GM12878 (cell line): ENCODE data around the gene VNN1. TPM values are rescaled to one million over a fixed set of nuclear protein-coding genes. Genes with fewer than 3 reads are reported as not detected.

Experiments
- ATAC-seq: fragments of 200-7000 bp; cut with Tn5 transposase; 3 replicates; pipeline ENCODE4 v1.9.1; 2020; ENCODE audit warnings: mild to moderate bottlenecking, moderate library complexity
- BruUV-seq: library from RNA; stranded (reverse); fragments of 400-500 nt; replicated peaks from 2 replicates; lab custom pipeline; 2021; lab: Mats Ljungman, UMichigan
- CTCF ChIA-PET: fragments of 300-600 bp; sonication (Branson Sonifier 250); formaldehyde crosslinking; extraction: SDS; loops from one replicate; lab custom pipeline; 2021; ENCODE audit warnings: inconsistent platforms; lab: Yijun Ruan, JAX
- POLR2A ChIA-PET: fragments of 350-600 bp; formaldehyde crosslinking; extraction: SDS; loops from one replicate; lab custom pipeline; 2021; ENCODE audit warnings: inconsistent platforms; lab: Charles Lee
- RAD21 ChIA-PET: fragments of 300-600 bp; sonication (Branson Sonifier 250); formaldehyde crosslinking; loops from one replicate; lab custom pipeline; 2023; ENCODE audit warnings: antibody characterized with exemption; ENCODE audit not compliant: unreplicated experiment; lab: Charles Lee
- SMC1A ChIA-PET: fragments of 300-600 bp; sonication (Branson Sonifier 250); formaldehyde crosslinking; loops from one replicate; lab custom pipeline; 2023; ENCODE audit not compliant: unreplicated experiment, uncharacterized antibody; lab: Charles Lee
- DNase-seq: peaks from one replicate; pipeline ENCODE4 v3.0.0-alpha.2; 2011; ENCODE audit warnings: low read depth, low spot score
- FAIRE-seq: peaks from 3 replicates; lab custom pipeline; 2011; peaks lifted over from hg19 to GRCh38; lab: Jason Lieb, UNC
- H2AFZ ChIP-seq: 2 replicates; pipeline ENCODE4 v1.6.0; 2011; ENCODE audit warnings: low read depth, low read length, control low read depth; ENCODE audit not compliant: control insufficient read depth
- H3K27ac ChIP-seq: 2 replicates; pipeline ENCODE4 v1.5.1; 2011; ENCODE audit warnings: control low read depth; ENCODE audit not compliant: control insufficient read depth, insufficient read depth
- H3K27me3 ChIP-seq, 2 experiments: replicated peaks in 1 of 2; 2 replicates each; pipeline versions ENCODE4 v1.6.0 to v1.6.1; 2011; ENCODE audit warnings: low read length in 1 of 2; ENCODE audit not compliant: control insufficient read depth in 2 of 2, insufficient read depth in 2 of 2
- H3K36me3 ChIP-seq, 2 experiments: 2 replicates each; pipeline ENCODE4 v1.5.1; 2011; ENCODE audit warnings: low read length in 1 of 2; ENCODE audit not compliant: control insufficient read depth in 2 of 2, insufficient read depth in 2 of 2
- H3K4me1 ChIP-seq: 2 replicates; pipeline ENCODE4 v1.6.1; 2011; ENCODE audit warnings: mild to moderate bottlenecking, low read length, moderate library complexity, mixed read lengths; ENCODE audit not compliant: control insufficient read depth, insufficient read depth
- H3K4me2 ChIP-seq: 2 replicates; pipeline ENCODE4 v1.6.0; 2011; ENCODE audit warnings: control low read depth; ENCODE audit not compliant: control insufficient read depth, insufficient read depth
- H3K4me3 ChIP-seq: fragments of 200-600 bp; sonication (generic); 2 replicates; pipeline ENCODE4 v1.5.1; 2016
- H3K79me2 ChIP-seq: 2 replicates; pipeline ENCODE4 v1.6.0; 2011; ENCODE audit warnings: low read length; ENCODE audit not compliant: control insufficient read depth, insufficient read depth
- H3K9ac ChIP-seq: 2 replicates; pipeline ENCODE4 v1.8.0; 2011; ENCODE audit warnings: low read length, control low read depth, mixed read lengths; ENCODE audit not compliant: control insufficient read depth, insufficient read depth
- H3K9me3 ChIP-seq: replicated peaks from 3 replicates; pipeline ENCODE4 v1.5.1; 2011; ENCODE audit warnings: mild to moderate bottlenecking, low read length; ENCODE audit not compliant: control insufficient read depth, insufficient read depth
- H4K20me1 ChIP-seq: 2 replicates; pipeline ENCODE4 v1.6.0; 2011; ENCODE audit not compliant: control insufficient read depth, insufficient read depth
- ATF2 ChIP-seq: IDR thresholded peaks from 2 replicates; pipeline ENCODE4 v1.6.1; 2012; ENCODE audit warnings: low read length, inconsistent platforms
- ATF3 ChIP-seq: IDR thresholded peaks from 2 replicates; pipeline ENCODE4 v1.6.1; 2011; ENCODE audit warnings: low read depth, mild to moderate bottlenecking, low read length, moderate library complexity, borderline replicate concordance; ENCODE audit errors: extremely low read depth
- BMI1 ChIP-seq: fragments of 450-650 bp; IDR thresholded peaks from 2 replicates; pipeline ENCODE4 v1.6.1; 2016; ENCODE audit warnings: mild to moderate bottlenecking, moderate library complexity, borderline replicate concordance
- EGR1 ChIP-seq, 2 experiments: IDR thresholded peaks; 1 replicate in 1 of 2; 2 replicates in 1 of 2; pipeline ENCODE4 v1.6.1; 2011 to 2012; ENCODE audit warnings: low read depth in 2 of 2, low read length in 2 of 2, borderline replicate concordance in 1 of 2, mild to moderate bottlenecking in 1 of 2, moderate library complexity in 1 of 2
- ESRRA ChIP-seq: IDR thresholded peaks from 2 replicates; pipeline ENCODE4 v1.6.1; 2012; ENCODE audit warnings: mild to moderate bottlenecking, low read length, improper control_type of control experiment
- GATAD2B ChIP-seq: fragments of 450-650 bp; conservative IDR thresholded peaks from 2 replicates; pipeline ENCODE4 v1.6.1; 2017; ENCODE audit warnings: low read depth, mild to moderate bottlenecking, moderate library complexity
- HDAC2 ChIP-seq: fragments of 200-600 bp; sonication (generic); IDR thresholded peaks from 2 replicates; pipeline ENCODE4 v1.6.1; 2017
- IKZF1 ChIP-seq: fragments of 450-650 bp; conservative IDR thresholded peaks from 2 replicates; pipeline ENCODE4 v1.6.1; 2017; ENCODE audit warnings: antibody characterized with exemption, mild to moderate bottlenecking
- MEF2A ChIP-seq: IDR thresholded peaks from 2 replicates; pipeline ENCODE4 v1.6.1; 2011; ENCODE audit warnings: low read depth, mild to moderate bottlenecking, low read length, moderate library complexity; ENCODE audit not compliant: insufficient read depth
- MXI1 ChIP-seq: fragments of 150-350 bp; IDR thresholded peaks from 2 replicates; pipeline ENCODE4 v1.6.1; 2011; ENCODE audit warnings: low read depth, mild to moderate bottlenecking, inconsistent platforms, low read length, improper control_type of control experiment
- NFXL1 ChIP-seq: fragments of 450-650 bp; IDR thresholded peaks from 2 replicates; pipeline ENCODE4 v1.6.1; 2017; ENCODE audit warnings: antibody characterized with exemption, mild to moderate bottlenecking, borderline replicate concordance
- NFYA ChIP-seq: IDR thresholded peaks from 2 replicates; pipeline ENCODE4 v1.6.1; 2011; ENCODE audit warnings: low read depth, mild to moderate bottlenecking, low read length, improper control_type of control experiment, borderline replicate concordance
- POLR2A ChIP-seq: IDR thresholded peaks from 2 replicates; pipeline ENCODE4 v1.6.1; 2011; ENCODE audit warnings: low read depth, mild to moderate bottlenecking, low read length
- YBX1 ChIP-seq: fragments of 450-650 bp; IDR thresholded peaks from 2 replicates; pipeline ENCODE4 v1.6.1; 2016; ENCODE audit warnings: antibody characterized with exemption
- WGBS: methylation state at CpG from one replicate; pipeline ENCODE4 v1.1.6; 2016; ENCODE audit warnings: low lambda C conversion rate; ENCODE audit not compliant: insufficient replicate concordance, insufficient coverage; ENCODE audit errors: missing lambda C conversion rate; 5-methylcytosine and 5-hydroxymethylcytosine counted together
- in situ Hi-C: fragments of 300-500 bp; cut with MboI; formaldehyde crosslinking; loops from 9 replicates; pipeline ENCODE4 v1.14.3; 2018; ENCODE audit warnings: mixed read lengths
- intact Hi-C: fragments of 100-400 bp; cut with micrococcal nuclease; formaldehyde crosslinking; loops from one replicate; pipeline ENCODE4 v1.14.2; 2022; ENCODE audit not compliant: unreplicated experiment
- polyA plus RNA-seq, 11 experiments: library from polyadenylated mRNA; depleted of rRNA in 4 of 11; unstranded in 6 of 11; stranded (reverse) in 5 of 11; fragments of >200 nt; fragmentation: Nextera tagmentation in 4 of 11; fragmentation: Illumina TruSeq in 1 of 11; extraction: Ambion mirVana in 4 of 11; extraction: Trizol in 1 of 11; gene quantifications; 1 replicate in 1 of 11; 2 replicates in 10 of 11; pipeline versions ENCODE4 v1.2.1 to v1.2.3, GENCODE V29; 2011 to 2016; ENCODE audit warnings: inconsistent platforms in 2 of 11, missing spikeins in 2 of 11, low read depth in 1 of 11
- total RNA-seq, 4 experiments: library from RNA; depleted of rRNA in 3 of 4; stranded (reverse); fragments of >200 nt in 3 of 4; fragmentation: Illumina TruSeq in 1 of 4; extraction: Trizol in 1 of 4; gene quantifications; 2 replicates each; pipeline versions ENCODE4 v1.2.1 to v1.2.3, GENCODE V29; 2013 to 2021
- TF ChIP-seq, protein P1 (sequence below): fragments of 450-650 bp; IDR thresholded peaks from 2 replicates; pipeline ENCODE4 v1.6.1; 2017; ENCODE audit warnings: mild to moderate bottlenecking, moderate library complexity

The VNN1 gene
- total and polyA plus RNA-seq, 10 of the 15 experiments (the other 5 are each of a cell fraction or from before 2014, with no cell fraction given) = not detected

DNA sequence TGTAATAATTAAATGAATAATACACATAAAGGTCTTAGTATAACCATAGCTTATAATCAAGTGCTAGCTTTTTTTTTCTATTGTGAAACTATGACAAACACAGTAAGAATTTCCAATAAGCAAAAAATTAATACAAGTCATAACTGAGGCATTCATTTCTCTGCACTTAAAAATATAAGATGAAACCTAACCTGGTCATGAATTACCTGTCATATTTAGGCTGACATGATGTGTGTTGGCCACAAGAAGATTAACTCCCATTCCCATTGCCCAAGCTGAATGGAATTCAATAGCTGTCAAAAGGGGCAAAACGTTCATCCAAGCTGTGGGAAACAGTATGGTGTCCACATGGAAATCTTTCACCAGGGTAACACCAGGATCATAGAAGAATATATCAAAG, 38.4 kb upstream of the VNN1 start:
- no peak for ATAC-seq
- Histone ChIP-seq H3K9me3 (no peaks in the 10 kb centered on the region), H3K4me1 (peaks cover 28% of the 10 kb centered on the region), H3K27me3 (no peaks in the 10 kb centered on the region), H3K27ac (no peak overlapping the region), H3K4me2 (no peak overlapping the region), H3K9ac (no peak overlapping the region), H3K4me3 (no peak overlapping the region), H3K79me2 (no peaks in the 10 kb centered on the region), H4K20me1 (no peaks in the 10 kb centered on the region), H3K36me3 (peaks cover 0 to 2% of the 10 kb centered on the region in 2 experiments; a peak in 1 of 4 replicates), H2AFZ (no peak overlapping the region)
- FAIRE-seq = no peak
- intact Hi-C loops = no loop called here
- in situ Hi-C loops = no loop called here
- DNase-seq = no peak
- POLR2A ChIA-PET = no interaction called here
- SMC1A ChIA-PET = interaction anchor here (0.8 to 8.1 kb wide), 3 partner anchors 13 to 256 kb away, joined by 3 to 80 read pairs (median 14); no protein-coding TSS in a partner anchor
- CTCF ChIA-PET = interaction anchor here (0.5 to 2.5 kb wide), 6 partner anchors 11 to 454 kb away, joined by 3 to 7 read pairs (median 3); no protein-coding TSS in a partner anchor
- RAD21 ChIA-PET = interaction anchor here (3.3 kb wide), 1 partner anchor 11 kb away, joined by 25 read pairs; no protein-coding TSS in a partner anchor
- 100% methylated on average over 1 of the region's 1 CpG for WGBS
- no TSS peak for BruUV-seq
- no peak for TF ChIP-seq HDAC2
- TF ChIP-seq BMI1 = no peak
- no peak for TF ChIP-seq ATF2
- TF ChIP-seq POLR2A = no peak
- TF ChIP-seq YBX1 = no peak
- no peak for TF ChIP-seq ESRRA
- no peak for TF ChIP-seq GATAD2B
- TF ChIP-seq IKZF1 = no peak
- no peak for TF ChIP-seq NFYA
- TF ChIP-seq ATF3 = no peak
- TF ChIP-seq EGR1 (IDR thresholded peaks at IDR 0.05; ENCODE audit: borderline replicate concordance in 1 of 2, low read depth in 2 of 2, low read length in 2 of 2) = no peak
- no peak for TF ChIP-seq NFXL1
- TF ChIP-seq MXI1 = no peak
- no peak for TF ChIP-seq MEF2A
- TF ChIP-seq, protein P1, sequence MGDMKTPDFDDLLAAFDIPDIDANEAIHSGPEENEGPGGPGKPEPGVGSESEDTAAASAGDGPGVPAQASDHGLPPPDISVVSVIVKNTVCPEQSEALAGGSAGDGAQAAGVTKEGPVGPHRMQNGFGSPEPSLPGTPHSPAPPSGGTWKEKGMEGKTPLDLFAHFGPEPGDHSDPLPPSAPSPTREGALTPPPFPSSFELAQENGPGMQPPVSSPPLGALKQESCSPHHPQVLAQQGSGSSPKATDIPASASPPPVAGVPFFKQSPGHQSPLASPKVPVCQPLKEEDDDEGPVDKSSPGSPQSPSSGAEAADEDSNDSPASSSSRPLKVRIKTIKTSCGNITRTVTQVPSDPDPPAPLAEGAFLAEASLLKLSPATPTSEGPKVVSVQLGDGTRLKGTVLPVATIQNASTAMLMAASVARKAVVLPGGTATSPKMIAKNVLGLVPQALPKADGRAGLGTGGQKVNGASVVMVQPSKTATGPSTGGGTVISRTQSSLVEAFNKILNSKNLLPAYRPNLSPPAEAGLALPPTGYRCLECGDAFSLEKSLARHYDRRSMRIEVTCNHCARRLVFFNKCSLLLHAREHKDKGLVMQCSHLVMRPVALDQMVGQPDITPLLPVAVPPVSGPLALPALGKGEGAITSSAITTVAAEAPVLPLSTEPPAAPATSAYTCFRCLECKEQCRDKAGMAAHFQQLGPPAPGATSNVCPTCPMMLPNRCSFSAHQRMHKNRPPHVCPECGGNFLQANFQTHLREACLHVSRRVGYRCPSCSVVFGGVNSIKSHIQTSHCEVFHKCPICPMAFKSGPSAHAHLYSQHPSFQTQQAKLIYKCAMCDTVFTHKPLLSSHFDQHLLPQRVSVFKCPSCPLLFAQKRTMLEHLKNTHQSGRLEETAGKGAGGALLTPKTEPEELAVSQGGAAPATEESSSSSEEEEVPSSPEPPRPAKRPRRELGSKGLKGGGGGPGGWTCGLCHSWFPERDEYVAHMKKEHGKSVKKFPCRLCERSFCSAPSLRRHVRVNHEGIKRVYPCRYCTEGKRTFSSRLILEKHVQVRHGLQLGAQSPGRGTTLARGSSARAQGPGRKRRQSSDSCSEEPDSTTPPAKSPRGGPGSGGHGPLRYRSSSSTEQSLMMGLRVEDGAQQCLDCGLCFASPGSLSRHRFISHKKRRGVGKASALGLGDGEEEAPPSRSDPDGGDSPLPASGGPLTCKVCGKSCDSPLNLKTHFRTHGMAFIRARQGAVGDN = no peak
- TF ChIP-seq, all 136 proteins: peak for 0
